HG02642 (cell line): ENCODE data around the gene SMOC2.

Experiments used
- ATAC-seq: cut with Tn5 transposase; IDR thresholded peaks from one replicate; pipeline ENCODE4 v1.9.1; 2021; ENCODE audit warnings: mild to moderate bottlenecking; ENCODE audit not compliant: unreplicated experiment, poor library complexity

The SMOC2 gene

GRCh38 chr6:168414336-168415097, 26.5 kb upstream of the SMOC2 start:
- ATAC-seq: no peak

- ATAC-seq: no peak
Measured at GRCh38 chr6:168415098-168415992, 25.6 kb upstream of the SMOC2 start.

GRCh38 chr6:168415993-168416530, 24.9 kb upstream of the SMOC2 start:
- no peak for ATAC-seq

GRCh38 chr6:168416531-168416930, 24.5 kb upstream of the SMOC2 start:
- ATAC-seq: no peak

- no peak for ATAC-seq
Measured at GRCh38 chr6:168417191-168417590, 23.8 kb upstream of the SMOC2 start.

GRCh38 chr6:168417679-168418557, 23.1 kb upstream of the SMOC2 start:
- no peak for ATAC-seq

GRCh38 chr6:168418711-168419121, 22.3 kb upstream of the SMOC2 start:
- no peak for ATAC-seq

GRCh38 chr6:168419569-168419968, 21.4 kb upstream of the SMOC2 start:
- ATAC-seq: no peak

GRCh38 chr6:168420084-168420483, 20.9 kb upstream of the SMOC2 start:
- ATAC-seq: no peak

GRCh38 chr6:168420706-168421105, 20.3 kb upstream of the SMOC2 start:
- no peak for ATAC-seq

- ATAC-seq: no peak
Measured at GRCh38 chr6:168427184-168427583, 13.8 kb upstream of the SMOC2 start.

GRCh38 chr6:168428052-168428826, 12.7 kb upstream of the SMOC2 start:
- ATAC-seq: no peak

GRCh38 chr6:168428863-168429262, 12.1 kb upstream of the SMOC2 start:
- ATAC-seq: no peak

GRCh38 chr6:168432196-168432595, 8.8 kb upstream of the SMOC2 start:
- no peak for ATAC-seq

GRCh38 chr6:168433898-168434297, 7.1 kb upstream of the SMOC2 start:
- ATAC-seq: no peak

- no peak for ATAC-seq
Measured at GRCh38 chr6:168434505-168434904, 6.5 kb upstream of the SMOC2 start.

GRCh38 chr6:168437751-168438150, 3.2 kb upstream of the SMOC2 start:
- ATAC-seq: no peak

GRCh38 chr6:168438783-168439520, 2.0 kb upstream of the SMOC2 start:
- ATAC-seq: no peak
